GM21737 (cell line): Measurements from ENCODE around the gene ZNF214.
"Not testable (repeated sequence)": the region's sequence is repeated elsewhere in the genome, so short reads cannot be mapped to it uniquely, and the experiment has no call there.

Experiments used
- ATAC-seq: cut with Tn5 transposase; IDR thresholded peaks from one replicate; pipeline ENCODE4 v1.9.1; 2021; ENCODE audit warnings: mild to moderate bottlenecking, moderate library complexity; ENCODE audit not compliant: unreplicated experiment

The ZNF214 gene

DNA sequence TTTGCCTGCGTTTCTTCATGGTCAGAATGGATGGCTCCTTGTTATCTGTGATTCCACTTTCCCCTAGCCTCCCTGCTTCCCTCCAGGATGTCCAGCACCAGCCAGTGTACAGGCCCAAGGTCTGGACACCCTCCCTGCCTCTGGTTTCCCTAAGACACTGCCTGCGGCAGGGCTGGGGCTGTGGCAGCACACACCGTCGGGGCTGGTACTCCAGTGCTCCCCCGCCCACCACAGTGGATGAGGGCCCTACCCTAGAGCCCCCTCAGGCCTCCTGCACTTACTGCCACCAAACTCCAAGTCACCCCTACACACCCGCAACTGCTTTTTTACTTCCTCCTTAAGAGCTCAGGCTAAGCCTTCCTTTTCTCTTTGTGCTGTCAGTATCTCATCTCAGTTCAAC lies 28.9 kb downstream of the ZNF214 start:
- ATAC-seq: no peak

DNA sequence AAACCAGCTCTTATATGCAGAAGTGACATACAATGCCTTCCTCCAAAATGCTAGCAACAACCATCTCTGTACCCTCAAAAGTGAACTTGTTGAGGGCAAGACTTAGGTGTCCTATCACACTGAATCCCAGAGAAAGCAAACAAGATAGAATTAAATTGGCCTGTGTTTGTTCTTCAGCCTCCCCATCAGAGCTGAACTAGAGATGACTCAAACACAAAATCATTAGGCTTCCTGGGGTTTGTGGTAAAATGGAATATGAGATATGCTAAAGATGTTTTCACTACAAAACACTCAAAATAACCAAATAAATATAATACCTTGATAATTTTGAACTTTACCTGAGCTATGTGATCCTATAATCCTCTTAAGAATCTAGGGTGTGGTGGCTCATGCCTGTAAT lies 31.6 kb downstream of the ZNF214 start:
- ATAC-seq: no peak

DNA sequence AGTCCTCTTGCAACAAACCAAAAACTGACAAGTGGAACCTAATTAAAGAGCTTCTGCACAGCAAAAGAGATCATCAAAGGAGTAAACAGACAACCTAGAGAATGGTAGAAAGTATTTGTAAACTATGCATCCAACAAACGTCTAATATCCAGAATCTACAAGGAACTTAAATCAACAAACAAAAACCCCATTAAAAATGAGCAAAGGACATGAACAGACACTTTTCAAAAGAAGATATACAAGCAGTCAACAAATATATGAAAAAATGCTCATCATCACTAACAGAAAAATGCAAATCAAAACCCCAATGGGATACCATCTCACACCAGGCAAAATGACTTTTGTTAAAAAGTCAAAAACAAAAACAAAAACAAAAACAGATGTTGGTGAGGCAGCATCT lies 33.7 kb downstream of the ZNF214 start:
- no peak for ATAC-seq

DNA sequence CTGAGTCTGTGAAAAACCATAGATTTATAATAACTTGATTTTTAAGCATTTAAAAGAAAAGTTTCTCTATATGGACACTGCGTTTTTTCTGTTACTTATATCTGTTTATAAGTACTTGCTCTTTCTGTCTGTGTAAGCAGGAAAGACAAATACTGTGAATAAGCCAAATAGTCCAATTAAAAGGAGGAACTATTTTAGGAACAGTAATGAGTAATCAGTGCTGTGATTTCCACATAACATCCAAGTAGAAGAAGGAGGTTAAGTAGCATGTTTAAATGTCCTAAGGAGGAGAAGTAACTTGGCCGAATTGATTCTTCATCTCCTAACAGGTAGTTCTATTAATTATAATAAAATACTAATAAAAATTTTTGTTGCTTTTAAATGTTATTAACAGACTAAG lies 40.8 kb downstream of the ZNF214 start:
- no peak for ATAC-seq

DNA sequence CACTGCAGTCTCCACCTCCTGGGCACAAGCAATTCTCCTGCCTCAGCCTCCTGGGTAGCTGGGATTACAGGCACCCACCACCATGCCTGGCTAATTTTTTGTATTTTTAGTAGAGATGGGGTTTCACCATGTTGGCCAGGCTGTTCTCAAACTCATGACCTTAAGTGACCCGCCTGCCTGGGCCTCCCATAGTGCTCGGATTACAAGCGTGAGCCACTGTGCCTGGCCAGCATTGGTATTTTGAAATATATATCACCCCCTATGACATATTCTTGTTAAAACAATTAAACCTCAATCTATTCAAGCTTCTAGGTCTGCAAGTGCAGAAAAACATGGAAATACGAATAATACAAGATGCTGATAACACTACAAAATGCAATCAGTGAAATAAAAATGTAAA lies 50.3 kb downstream of the ZNF214 start:
- not testable (repeated sequence) for ATAC-seq

DNA sequence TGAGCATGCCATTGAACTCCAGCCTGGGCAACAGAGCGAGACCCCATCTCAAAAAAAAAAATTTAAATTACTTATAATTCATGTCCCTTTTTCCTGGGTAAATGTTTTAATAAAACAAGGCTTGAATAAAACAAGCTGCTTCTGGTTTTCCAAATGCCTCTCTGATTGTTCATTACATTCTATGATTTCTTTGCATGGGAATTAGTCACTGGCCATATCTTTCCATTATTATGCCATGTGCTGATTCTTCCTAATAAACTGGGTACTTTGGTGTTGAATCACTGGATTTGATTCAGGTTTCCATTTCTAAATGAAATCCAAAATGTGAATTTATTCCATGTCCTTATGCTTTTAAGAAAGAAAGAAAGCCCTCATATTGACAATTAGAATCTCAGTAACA lies 51.3 kb downstream of the ZNF214 start:
- no peak for ATAC-seq

DNA sequence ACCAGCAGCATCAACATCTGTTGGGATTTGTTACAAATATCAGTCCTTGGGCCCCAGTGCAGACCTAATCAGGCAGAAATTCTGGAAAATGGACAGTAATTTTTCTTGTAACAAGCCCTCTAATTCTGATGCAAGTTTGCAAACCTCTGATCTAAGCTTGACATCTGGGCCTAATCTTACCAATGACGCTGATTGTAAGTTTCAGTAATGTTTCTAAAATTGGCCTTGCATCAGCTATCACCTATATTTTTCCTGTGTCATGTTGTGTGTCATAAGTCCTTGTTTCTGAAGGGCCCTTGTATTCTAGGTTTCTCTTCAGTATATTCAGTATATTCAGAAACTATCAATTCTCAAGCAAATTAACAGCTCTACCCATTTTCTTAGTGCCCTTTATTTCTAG lies 57.5 kb downstream of the ZNF214 start:
- no peak for ATAC-seq

DNA sequence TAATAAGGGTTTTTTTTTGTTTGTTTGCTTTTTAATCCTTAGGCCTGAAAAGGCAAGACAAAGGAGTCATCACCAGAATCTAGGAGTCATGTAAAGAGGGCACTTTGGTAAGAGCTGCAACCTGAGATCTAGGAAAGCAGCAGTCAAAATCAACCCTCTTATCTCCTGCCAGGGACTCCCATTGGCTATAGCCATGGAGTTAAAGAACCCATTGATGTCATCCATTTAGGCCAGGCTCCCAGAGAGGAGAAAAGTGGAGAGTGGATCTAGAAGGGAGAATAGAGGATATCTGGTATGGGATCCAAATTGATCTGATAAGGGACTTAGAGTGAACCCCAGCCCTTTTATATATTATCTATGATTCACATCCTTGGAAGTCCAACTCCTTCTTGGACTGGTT lies 58.0 kb downstream of the ZNF214 start:
- ATAC-seq: no peak

DNA sequence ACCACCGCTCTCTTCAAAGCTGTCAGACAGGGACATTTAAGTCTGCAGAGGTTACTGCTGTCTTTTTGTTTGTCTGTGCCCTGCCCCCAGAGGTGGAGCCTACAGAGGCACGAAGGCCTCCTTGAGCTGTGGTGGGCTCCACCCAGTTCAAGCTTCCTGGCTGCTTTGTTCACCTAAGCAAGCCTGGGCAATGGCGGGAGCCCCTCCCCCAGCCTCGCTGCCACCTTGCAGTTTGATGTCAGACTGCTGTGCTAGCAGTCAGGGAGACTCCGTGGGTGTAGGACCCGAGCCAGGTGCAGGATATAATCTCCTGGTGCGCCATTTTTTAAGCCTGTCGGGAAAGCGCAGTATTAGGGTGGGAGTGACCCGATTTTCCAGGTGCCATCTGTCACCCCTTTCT lies 65.9 kb downstream of the ZNF214 start:
- not testable (repeated sequence) for ATAC-seq
